Limb (tissue), 2 donors: Measurements from ENCODE around the gene MAB21L3.

ENCODE experiments used
- DNase-seq, 2 donors: peaks; one replicate each; pipeline ENCODE4 v3.0.0-alpha.2; 2016; ENCODE audit errors: extremely low spot score in 2 of 2

The MAB21L3 gene

GRCh38 chr1:116110567-116111523 is at the start of gene MAB21L3:
Gene MAB21L3 (plus strand): TSS chr1:116111399. CDS start chr1:116112616, 1,217 bp downstream.
- DNase-seq, result no peak

GRCh38 chr1:116062201-116062600 is 49.0 kb upstream of the MAB21L3 start:
- no peak for DNase-seq

GRCh38 chr1:116064616-116065015 is 46.6 kb upstream of the MAB21L3 start:
- DNase-seq, result no peak

- DNase-seq, result peak in 1 of 2 donors; percentile 4
Measured at GRCh38 chr1:116066868-116067565, 44.2 kb upstream of the MAB21L3 start.

- DNase-seq, result peak in 1 of 2 donors; percentile 27
Measured at GRCh38 chr1:116067566-116067890, 43.7 kb upstream of the MAB21L3 start.

- no peak for DNase-seq
Measured at GRCh38 chr1:116075575-116075974, 35.6 kb upstream of the MAB21L3 start.

- DNase-seq, result no peak
Measured at GRCh38 chr1:116075990-116076389, 35.2 kb upstream of the MAB21L3 start.

GRCh38 chr1:116076831-116077230 is 34.4 kb upstream of the MAB21L3 start:
- no peak for DNase-seq

- DNase-seq, result no peak
Measured at GRCh38 chr1:116078699-116079223, 32.4 kb upstream of the MAB21L3 start.

- DNase-seq, result no peak
Measured at GRCh38 chr1:116087628-116088027, 23.6 kb upstream of the MAB21L3 start.

- DNase-seq, result no peak
Measured at GRCh38 chr1:116089870-116090269, 21.3 kb upstream of the MAB21L3 start.

- DNase-seq, result no peak
Measured at GRCh38 chr1:116091083-116091482, 20.1 kb upstream of the MAB21L3 start.

- DNase-seq, result no peak
Measured at GRCh38 chr1:116092752-116093489, 18.3 kb upstream of the MAB21L3 start.

GRCh38 chr1:116095027-116095426 is 16.2 kb upstream of the MAB21L3 start:
- no peak for DNase-seq

GRCh38 chr1:116096013-116096618 is 15.1 kb upstream of the MAB21L3 start:
- no peak for DNase-seq

- DNase-seq, result no peak
Measured at GRCh38 chr1:116097626-116098025, 13.6 kb upstream of the MAB21L3 start.

- no peak for DNase-seq
Measured at GRCh38 chr1:116099379-116099778, 11.8 kb upstream of the MAB21L3 start.

- no peak for DNase-seq
Measured at GRCh38 chr1:116099919-116100318, 11.3 kb upstream of the MAB21L3 start.

GRCh38 chr1:116104667-116105066 is 6.5 kb upstream of the MAB21L3 start:
- no peak for DNase-seq

GRCh38 chr1:116105996-116106395 is 5.2 kb upstream of the MAB21L3 start:
- DNase-seq, result no peak

GRCh38 chr1:116106646-116107045 is 4.6 kb upstream of the MAB21L3 start:
- no peak for DNase-seq
